T-helper 1 cell treated with Interleukin-12 subunit alpha and Interleukin-12 subunit beta and Interleukin-4 antibody, amounts not matched to agents 30 ng/mL and 1 ng/mL, for 36 hours (primary cell): Measurements from ENCODE around the gene SUFU. TPM values are rescaled to one million over a fixed set of nuclear protein-coding genes. Genes with fewer than 3 reads are reported as not detected.
"Not testable (repeated sequence)": the region's sequence is repeated elsewhere in the genome, so short reads cannot be mapped to it uniquely, and the experiment has no call there.

Source experiments
- intact Hi-C: fragments of 100-400 bp; cut with micrococcal nuclease; formaldehyde crosslinking; loops from one replicate; pipeline ENCODE4 v1.15.1; 2024
- total RNA-seq: library from RNA; stranded (reverse); gene quantifications from 2 replicates; pipeline ENCODE4 v1.2.3, GENCODE V29; 2022

Gene SUFU
- total RNA-seq, 1 donor from 2014 or later = 12.9 TPM

GRCh38 chr10:102509387-102509786, 5.6 kb downstream of the SUFU start:
- intact Hi-C loops = loop anchor here (10.0 kb wide), 2 partner anchors 685 to 1755 kb away; partner anchors contain the start of genes GSTO2 and NT5C2

- intact Hi-C loops = no loop called here
Measured at GRCh38 chr10:102511583-102512274, 8.0 kb downstream of the SUFU start.

GRCh38 chr10:102514487-102515311, 10.9 kb downstream of the SUFU start:
- intact Hi-C loops = no loop called here

- intact Hi-C loops = no loop called here
Measured at GRCh38 chr10:102515724-102516123, 12.0 kb downstream of the SUFU start.

GRCh38 chr10:102517553-102517952, 13.8 kb downstream of the SUFU start:
- intact Hi-C loops = no loop called here

GRCh38 chr10:102519246-102519825, 15.6 kb downstream of the SUFU start:
- intact Hi-C loops = no loop called here

- intact Hi-C loops = no loop called here
Measured at GRCh38 chr10:102522874-102523249, 19.1 kb downstream of the SUFU start.

- intact Hi-C loops = no loop called here
Measured at GRCh38 chr10:102523250-102524029, 19.7 kb downstream of the SUFU start.

GRCh38 chr10:102524746-102525145, 21.0 kb downstream of the SUFU start:
- intact Hi-C loops = no loop called here

GRCh38 chr10:102527546-102527945, 23.8 kb downstream of the SUFU start:
- intact Hi-C loops = no loop called here

GRCh38 chr10:102534333-102534732, 30.6 kb downstream of the SUFU start:
- intact Hi-C loops = no loop called here

GRCh38 chr10:102534966-102535365, 31.2 kb downstream of the SUFU start:
- intact Hi-C loops = not testable (repeated sequence)

- intact Hi-C loops = no loop called here
Measured at GRCh38 chr10:102535481-102536147, 31.8 kb downstream of the SUFU start.

GRCh38 chr10:102537367-102537766, 33.6 kb downstream of the SUFU start:
- intact Hi-C loops = no loop called here

GRCh38 chr10:102537948-102538347, 34.2 kb downstream of the SUFU start:
- intact Hi-C loops = no loop called here

- intact Hi-C loops = no loop called here
Measured at GRCh38 chr10:102538811-102539210, 35.0 kb downstream of the SUFU start.

GRCh38 chr10:102540023-102540422, 36.3 kb downstream of the SUFU start:
- intact Hi-C loops = no loop called here

GRCh38 chr10:102542800-102543418, 39.1 kb downstream of the SUFU start:
- intact Hi-C loops = no loop called here

- intact Hi-C loops = no loop called here
Measured at GRCh38 chr10:102545265-102545871, 41.6 kb downstream of the SUFU start.

- intact Hi-C loops = no loop called here
Measured at GRCh38 chr10:102545997-102546396, 42.2 kb downstream of the SUFU start.
